HEK293 (cell line): Measurements from ENCODE around the gene PLCD3.

Experiments used
- CTCF ChIA-PET: fragments of 350-600 bp; formaldehyde crosslinking; extraction: SDS; loops from one replicate; lab custom pipeline; 2021; ENCODE audit warnings: antibody characterized with exemption; lab: Yijun Ruan, JAX
- POLR2A ChIA-PET: fragments of 300-600 bp; formaldehyde crosslinking; extraction: SDS; loops from one replicate; lab custom pipeline; 2020; ENCODE audit warnings: antibody characterized with exemption, inconsistent platforms; lab: Yijun Ruan, JAX
- H3K27ac ChIP-seq: fragments of 200-500 bp; sonication (Bioruptor generic); 2 replicates; pipeline ENCODE4 v1.5.1; 2014; ENCODE audit warnings: low read depth, low read length, control low read depth, inconsistent platforms; ENCODE audit errors: extremely low read depth
- H3K36me3 ChIP-seq, 2 experiments: fragments of 200-500 bp in 1 of 2; sonication (Bioruptor generic) in 1 of 2; 1 replicate in 1 of 2; 2 replicates in 1 of 2; pipeline ENCODE4 v1.5.1; 2014 to 2017; ENCODE audit warnings: inconsistent platforms in 2 of 2, low read length in 2 of 2; ENCODE audit not compliant: control insufficient read depth in 2 of 2, insufficient read depth in 1 of 2
- H3K4me1 ChIP-seq: fragments of 200-500 bp; sonication (Bioruptor generic); 2 replicates; pipeline ENCODE4 v1.5.1; 2014; ENCODE audit warnings: mild to moderate bottlenecking, low read length, inconsistent platforms; ENCODE audit not compliant: control insufficient read depth, insufficient read depth
- H3K4me3 ChIP-seq: 2 replicates; pipeline ENCODE4 v1.5.1; 2011; ENCODE audit warnings: low read depth, mild to moderate bottlenecking, control low read depth, low read length, moderate library complexity
- H3K9me3 ChIP-seq: fragments of 200-500 bp; sonication (Bioruptor generic); 2 replicates; pipeline ENCODE4 v1.5.1; 2014; ENCODE audit warnings: low read depth, low read length, inconsistent platforms; ENCODE audit not compliant: control insufficient read depth, insufficient read depth
- CTCF ChIP-seq: fragments of 450-650 bp; formaldehyde crosslinking; IDR thresholded peaks from 2 replicates; pipeline ENCODE4 v1.5.1; 2016; ENCODE audit warnings: missing biosample characterization, missing genetic modification characterization
- FEZF1 ChIP-seq: fragments of 450-650 bp; formaldehyde crosslinking; IDR thresholded peaks from 2 replicates; pipeline ENCODE4 v1.5.1; 2016; ENCODE audit warnings: missing biosample characterization, missing genetic modification characterization
- GFI1B ChIP-seq: fragments of 450-650 bp; formaldehyde crosslinking; IDR thresholded peaks from 2 replicates; pipeline ENCODE4 v1.5.1; 2016; ENCODE audit warnings: missing biosample characterization, missing genetic modification characterization
- GLI4 ChIP-seq: fragments of 450-650 bp; formaldehyde crosslinking; IDR thresholded peaks from 2 replicates; pipeline ENCODE4 v1.5.1; 2016; ENCODE audit warnings: missing biosample characterization, missing genetic modification characterization
- GLIS1 ChIP-seq: fragments of 450-650 bp; formaldehyde crosslinking; IDR thresholded peaks from 2 replicates; pipeline ENCODE4 v1.5.1; 2016; ENCODE audit warnings: missing biosample characterization, missing genetic modification characterization
- GLIS2 ChIP-seq: fragments of 450-650 bp; formaldehyde crosslinking; IDR thresholded peaks from 2 replicates; pipeline ENCODE4 v1.5.1; 2016; ENCODE audit warnings: missing biosample characterization, missing genetic modification characterization
- KLF1 ChIP-seq: fragments of 450-650 bp; formaldehyde crosslinking; IDR thresholded peaks from 2 replicates; pipeline ENCODE4 v1.5.1; 2016; ENCODE audit warnings: missing biosample characterization, missing genetic modification characterization
- KLF16 ChIP-seq: fragments of 450-650 bp; formaldehyde crosslinking; IDR thresholded peaks from 2 replicates; pipeline ENCODE4 v1.5.1; 2017; ENCODE audit warnings: missing biosample characterization, missing genetic modification characterization
- KLF7 ChIP-seq: fragments of 450-650 bp; formaldehyde crosslinking; IDR thresholded peaks from 2 replicates; pipeline ENCODE4 v1.5.1; 2016; ENCODE audit warnings: missing biosample characterization, missing genetic modification characterization, borderline replicate concordance
- KLF8 ChIP-seq: fragments of 450-650 bp; formaldehyde crosslinking; IDR thresholded peaks from 2 replicates; pipeline ENCODE4 v1.5.1; 2016; ENCODE audit warnings: missing biosample characterization, missing genetic modification characterization
- MEIS1 ChIP-seq: sonication (generic); formaldehyde crosslinking; IDR thresholded peaks from 2 replicates; pipeline ENCODE4 v1.8.1; 2022; ENCODE audit warnings: missing genetic modification reagents, mild to moderate bottlenecking, borderline replicate concordance
- PATZ1 ChIP-seq: fragments of 450-650 bp; formaldehyde crosslinking; IDR thresholded peaks from 2 replicates; pipeline ENCODE4 v1.5.1; 2016; ENCODE audit warnings: missing biosample characterization, missing genetic modification characterization
- RBAK ChIP-seq: fragments of 450-650 bp; formaldehyde crosslinking; IDR thresholded peaks from 2 replicates; pipeline ENCODE4 v1.5.1; 2016; ENCODE audit warnings: missing biosample characterization, missing genetic modification characterization
- REPIN1 ChIP-seq: fragments of 450-650 bp; formaldehyde crosslinking; IDR thresholded peaks from 2 replicates; pipeline ENCODE4 v1.5.1; 2017; ENCODE audit warnings: missing biosample characterization, missing genetic modification characterization, low read depth
- YY2 ChIP-seq: fragments of 450-650 bp; formaldehyde crosslinking; IDR thresholded peaks from 2 replicates; pipeline ENCODE4 v1.5.1; 2016; ENCODE audit warnings: missing biosample characterization, missing genetic modification characterization
- ZFHX2 ChIP-seq: fragments of 450-650 bp; formaldehyde crosslinking; conservative IDR thresholded peaks from 2 replicates; pipeline ENCODE4 v1.5.1; 2016; ENCODE audit warnings: missing biosample characterization, missing genetic modification characterization
- ZNF112 ChIP-seq: fragments of 450-650 bp; formaldehyde crosslinking; IDR thresholded peaks from 2 replicates; pipeline ENCODE4 v1.5.0; 2017; ENCODE audit warnings: missing biosample characterization, missing genetic modification characterization
- ZNF133 ChIP-seq: fragments of 450-650 bp; formaldehyde crosslinking; IDR thresholded peaks from 2 replicates; pipeline ENCODE4 v1.5.1; 2016; ENCODE audit warnings: missing biosample characterization, missing genetic modification characterization
- ZNF140 ChIP-seq: fragments of 450-650 bp; formaldehyde crosslinking; IDR thresholded peaks from 2 replicates; pipeline ENCODE4 v1.5.1; 2016; ENCODE audit warnings: missing biosample characterization, missing genetic modification characterization
- ZNF16 ChIP-seq: fragments of 450-650 bp; formaldehyde crosslinking; IDR thresholded peaks from 2 replicates; pipeline ENCODE4 v1.5.1; 2016; ENCODE audit warnings: low read depth, missing biosample characterization, missing genetic modification characterization
- ZNF391 ChIP-seq: fragments of 450-650 bp; formaldehyde crosslinking; IDR thresholded peaks from 2 replicates; pipeline ENCODE4 v1.5.1; 2016; ENCODE audit warnings: low read depth, missing biosample characterization, missing genetic modification characterization, borderline replicate concordance
- ZNF596 ChIP-seq: fragments of 450-650 bp; IDR thresholded peaks from 2 replicates; pipeline ENCODE4 v1.5.0; 2018; ENCODE audit warnings: missing biosample characterization, mild to moderate bottlenecking, missing genetic modification characterization, moderate library complexity
- ZNF768 ChIP-seq: fragments of 450-650 bp; formaldehyde crosslinking; IDR thresholded peaks from 2 replicates; pipeline ENCODE4 v1.5.1; 2018; ENCODE audit warnings: missing biosample characterization, mild to moderate bottlenecking, missing genetic modification characterization
- TF ChIP-seq, protein P1 (sequence below): fragments of 450-650 bp; formaldehyde crosslinking; IDR thresholded peaks from 2 replicates; pipeline ENCODE4 v1.5.1; 2017; ENCODE audit warnings: missing biosample characterization, missing genetic modification characterization

The PLCD3 gene

GRCh38 chr17:45161288-45162024, 29.1 kb upstream of the PLCD3 start, which contains the start of gene HEXIM2 (continued):
- TF ChIP-seq ZNF140 (tag by site-specific recombination), result no peak
- TF ChIP-seq YY2 (tag by site-specific recombination), result peak; percentile 100
- TF ChIP-seq KLF8 (tag by site-specific recombination), result peak; percentile 95
- peak; percentile 96; the same call in 1 of the 2 replicates for TF ChIP-seq ZNF391 (tag by site-specific recombination)
- TF ChIP-seq ZNF112 (tag by site-specific recombination), result no peak
- TF ChIP-seq GLI4 (tag by site-specific recombination), result peak; percentile 96
- TF ChIP-seq KLF7, result peak; percentile 96
- TF ChIP-seq ZNF133 (tag by site-specific recombination), result peak; percentile 20; the same call in 1 of the 2 replicates
- peak; percentile 85 for TF ChIP-seq PATZ1
- peak; percentile 90; the same call in 1 of the 2 replicates for TF ChIP-seq REPIN1 (tag by site-specific recombination)
- no peak; the same call in 1 of the 2 replicates for TF ChIP-seq FEZF1 (tag by site-specific recombination)
- TF ChIP-seq ZFHX2 (tag by site-specific recombination), result peak; percentile 55; the same call in 1 of the 2 replicates
- TF ChIP-seq ZNF16 (tag by site-specific recombination), result no peak
- TF ChIP-seq, protein P1, sequence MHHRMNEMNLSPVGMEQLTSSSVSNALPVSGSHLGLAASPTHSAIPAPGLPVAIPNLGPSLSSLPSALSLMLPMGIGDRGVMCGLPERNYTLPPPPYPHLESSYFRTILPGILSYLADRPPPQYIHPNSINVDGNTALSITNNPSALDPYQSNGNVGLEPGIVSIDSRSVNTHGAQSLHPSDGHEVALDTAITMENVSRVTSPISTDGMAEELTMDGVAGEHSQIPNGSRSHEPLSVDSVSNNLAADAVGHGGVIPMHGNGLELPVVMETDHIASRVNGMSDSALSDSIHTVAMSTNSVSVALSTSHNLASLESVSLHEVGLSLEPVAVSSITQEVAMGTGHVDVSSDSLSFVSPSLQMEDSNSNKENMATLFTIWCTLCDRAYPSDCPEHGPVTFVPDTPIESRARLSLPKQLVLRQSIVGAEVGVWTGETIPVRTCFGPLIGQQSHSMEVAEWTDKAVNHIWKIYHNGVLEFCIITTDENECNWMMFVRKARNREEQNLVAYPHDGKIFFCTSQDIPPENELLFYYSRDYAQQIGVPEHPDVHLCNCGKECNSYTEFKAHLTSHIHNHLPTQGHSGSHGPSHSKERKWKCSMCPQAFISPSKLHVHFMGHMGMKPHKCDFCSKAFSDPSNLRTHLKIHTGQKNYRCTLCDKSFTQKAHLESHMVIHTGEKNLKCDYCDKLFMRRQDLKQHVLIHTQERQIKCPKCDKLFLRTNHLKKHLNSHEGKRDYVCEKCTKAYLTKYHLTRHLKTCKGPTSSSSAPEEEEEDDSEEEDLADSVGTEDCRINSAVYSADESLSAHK (tag by site-specific recombination), result peak; percentile 64; the same call in 1 of the 2 replicates
- no peak for TF ChIP-seq ZNF596
- TF ChIP-seq, all 188 proteins: peak for 98

GRCh38 chr17:45160447-45161287, 28.4 kb upstream of the PLCD3 start:
- H3K9me3 ChIP-seq, result no peaks in the 10 kb centered on the region
- H3K36me3 ChIP-seq, result peaks cover 5 to 9% of the 10 kb centered on the region in 2 experiments; a peak in 2 of 3 replicates
- ChIA-PET CTCF (interaction anchor here (0.6 to 8.9 kb wide), 15 partner anchors 10 to 1265 kb away, joined by 3 to 113 read pairs (median 4); partner anchors contain the start of genes ACBD4 and HEXIM1), POLR2A (interaction anchor here (0.8 to 9.4 kb wide), 23 partner anchors 11 to 604 kb away, joined by 3 to 700 read pairs (median 4); partner anchors contain the start of genes ACBD4, C1QL1, FZD2 and HEXIM1)
- H3K4me1 ChIP-seq, result peaks cover 15% of the 10 kb centered on the region
- H3K27ac ChIP-seq, result peak overlapping the region; percentile 92
- peak overlapping the region; percentile 97 for H3K4me3 ChIP-seq
- TF ChIP-seq ZNF768 (tag by site-specific recombination), result no peak
- TF ChIP-seq GFI1B (tag by site-specific recombination), result 0 out of 2 replicates have a peak, but pooled peaks have one; percentile 25
- TF ChIP-seq GLIS2 (tag by site-specific recombination), result peak; percentile 86; the same call in 1 of the 2 replicates
- TF ChIP-seq KLF16, result 0 out of 2 replicates have a peak, but pooled peaks have one; percentile 11
- peak; percentile 74 for TF ChIP-seq KLF1 (tag by site-specific recombination)
- TF ChIP-seq GLIS1 (tag by site-specific recombination), result peak; percentile 81
- no peak for TF ChIP-seq MEIS1 (CRISPR knock-in tag)
- TF ChIP-seq RBAK (tag by site-specific recombination), result no peak
- TF ChIP-seq, protein P1 (tag by site-specific recombination), result peak; percentile 79
- TF ChIP-seq ZNF596, result 0 out of 2 replicates have a peak, but pooled peaks have one; percentile 9
- TF ChIP-seq CTCF (tag by site-specific recombination), result peak; percentile 93
